Ovary (tissue), 9 donors: ENCODE data around the gene PITPNB. TPM values are rescaled to one million over a fixed set of nuclear protein-coding genes. Genes with fewer than 3 reads are reported as not detected.

Experiments used
- DNase-seq, 5 donors: peaks; one replicate each; pipeline ENCODE4 v3.0.0-alpha.2; 2019 to 2020
- H3K27ac ChIP-seq, 2 donors: fragments of 200-600 bp; one replicate each; pipeline versions ENCODE4 v1.5.1 to v1.8.0; 2019 to 2022
- H3K27me3 ChIP-seq: fragments of 200-600 bp; one replicate; pipeline ENCODE4 v1.8.0; 2022
- H3K36me3 ChIP-seq: fragments of 200-600 bp; sonication (generic); one replicate; pipeline ENCODE4 v1.5.1; 2019
- H3K4me1 ChIP-seq: one replicate; pipeline ENCODE4 v1.8.1; 2013; ENCODE audit warnings: mild to moderate bottlenecking, moderate library complexity; ENCODE audit not compliant: insufficient read depth
- H3K4me3 ChIP-seq: fragments of 200-600 bp; sonication (generic); one replicate; pipeline ENCODE4 v1.5.1; 2017
- H3K9me3 ChIP-seq, 2 donors: fragments of 200-600 bp in 1 of 2; sonication (generic) in 1 of 2; one replicate each; pipeline versions ENCODE4 v1.5.1 to v1.8.1; 2013 to 2019; ENCODE audit warnings: mild to moderate bottlenecking in 1 of 2, moderate library complexity in 1 of 2
- EP300 ChIP-seq: sonication (generic); formaldehyde crosslinking; IDR thresholded peaks from one replicate; pipeline ENCODE4 v1.6.1; 2017; ENCODE audit warnings: antibody characterized with exemption
- POLR2A ChIP-seq: fragments of 450-650 bp; IDR thresholded peaks from one replicate; pipeline ENCODE4 v1.6.1; 2017; ENCODE audit warnings: antibody characterized with exemption, mild to moderate bottlenecking, moderate library complexity
- WGBS, 3 donors: extraction: QIAGEN DNeasy Blood & Tissue Kit in 1 of 3; methylation state at CpG; one replicate each; pipeline versions ENCODE4 v1.1.5 to v1.1.7; 2013 to 2017; 5-methylcytosine and 5-hydroxymethylcytosine counted together
- intact Hi-C, 4 donors: fragments of 100-400 bp; cut with DNase I; formaldehyde crosslinking; loops; one replicate each; pipeline versions ENCODE4 v1.11.0 to v1.15.1; 2022 to 2023
- polyA plus RNA-seq, 2 donors: library from polyadenylated mRNA; stranded (reverse); fragments of 200-250 nt in 1 of 2; fragments of 350-450 nt in 1 of 2; fragmentation: Illumina TruSeq in 1 of 2; extraction: RNeasy Lipid Tissue Mini Kit (QIAGEN cat#74804) in 1 of 2; gene quantifications; one replicate each; pipeline ENCODE4 v1.2.3, GENCODE V29; 2013 to 2014
- total RNA-seq, 7 donors: library from RNA; depleted of rRNA in 2 of 7; stranded (reverse); fragments of >200 nt in 2 of 7; fragmentation: NEBNext Ultra II Directional in 3 of 7; extraction: Animal tissue kit (Norgen Biotek cat#: 25700) in 3 of 7; gene quantifications; one replicate each; pipeline versions ENCODE4 v1.1.0 to v1.2.4, GENCODE V29; 2016 to 2023
- TF ChIP-seq, protein P1 (sequence below), 3 donors: fragments of 450-650 bp in 2 of 3; fragments of 200-600 bp in 1 of 3; IDR thresholded peaks; one replicate each; pipeline versions ENCODE4 v1.5.1 to v1.8.0; 2016 to 2022; ENCODE audit warnings: antibody characterized with exemption in 3 of 3, mild to moderate bottlenecking in 1 of 3
- donor health status: DM: no; HTN: no; CAD: no; lungs with moderate emphysema.
- donor health status: DM: no; HTN: no; CAD: no.
- donor health status: Bipolar disorder and iron deficiency.
- donor health status: DM: yes; HTN: yes; CAD: no.
- donor health status: DM: no; HTN: no; CAD: no.
- donor health status: DM: yes; HTN: yes; CAD: no.

The PITPNB gene
- total and polyA plus RNA-seq, 9 donors: 26.6 to 77.2 (median 60.9) TPM

DNA sequence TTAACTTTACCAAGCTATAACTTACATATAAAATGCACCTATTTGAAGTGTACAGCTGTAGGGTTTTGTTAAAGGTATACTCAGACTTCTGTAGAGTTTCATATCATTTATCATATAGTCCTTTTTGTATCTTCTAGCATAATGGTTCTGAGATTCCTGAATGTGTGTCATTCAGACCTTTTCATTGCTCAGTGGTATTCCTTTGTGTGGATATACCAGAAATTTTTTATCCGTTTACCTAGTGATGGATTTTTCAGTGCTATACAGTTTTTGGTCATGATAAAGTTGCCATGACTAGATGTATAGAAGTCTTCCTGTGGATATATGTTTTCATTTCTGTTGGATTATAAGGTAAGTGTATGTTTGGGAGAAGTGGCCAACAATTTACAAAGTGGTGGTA lies 6.3 kb upstream of the PITPNB start:
- WGBS, 3 donors: 92 to 100% (median 95%) methylated on average over 1 of the region's 1 CpG

DNA sequence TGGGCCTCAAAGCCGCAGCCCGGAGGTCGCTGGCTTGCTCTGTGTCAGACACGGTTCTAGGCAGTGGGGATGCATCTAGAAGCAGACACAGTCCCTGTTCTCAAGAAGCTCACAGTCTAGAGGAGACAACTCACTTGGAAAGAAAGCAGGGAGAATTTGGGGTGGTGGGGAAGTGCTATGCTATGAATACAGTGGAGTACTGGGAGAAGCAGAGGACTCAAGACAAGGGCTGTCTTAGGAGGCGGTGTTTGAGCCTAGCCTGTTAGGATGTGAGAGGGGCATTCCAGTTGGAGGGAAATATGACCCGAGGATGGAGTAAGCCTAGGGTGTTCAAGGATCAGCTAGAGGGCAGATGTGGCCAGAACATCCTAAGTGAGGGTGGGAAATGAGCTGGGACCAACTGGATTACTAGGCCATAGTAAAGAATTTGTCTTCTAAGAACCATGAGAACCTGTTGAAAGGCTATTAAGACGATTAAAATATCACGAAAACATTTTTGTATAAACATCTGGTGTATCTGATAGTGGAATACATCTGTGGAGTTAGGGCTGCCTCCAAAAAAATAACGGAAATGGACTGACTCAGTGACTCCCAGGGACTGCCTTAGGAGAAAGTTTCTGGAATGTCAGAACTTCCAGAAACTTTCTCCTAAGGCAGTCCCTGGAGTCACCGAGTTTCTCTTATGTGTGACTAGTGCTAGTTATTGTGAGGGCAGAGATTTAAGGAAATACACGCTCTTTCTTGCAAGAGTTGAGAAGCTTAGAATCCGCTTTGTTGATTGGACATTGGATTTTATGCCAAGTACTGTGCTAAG lies 1.1 kb upstream of the PITPNB start:
- peak overlapping the region; percentile 87 to 93 for H3K27ac ChIP-seq
- H3K4me1 ChIP-seq: peaks cover 6% of the 10 kb centered on the region
- TF ChIP-seq, protein P1, sequence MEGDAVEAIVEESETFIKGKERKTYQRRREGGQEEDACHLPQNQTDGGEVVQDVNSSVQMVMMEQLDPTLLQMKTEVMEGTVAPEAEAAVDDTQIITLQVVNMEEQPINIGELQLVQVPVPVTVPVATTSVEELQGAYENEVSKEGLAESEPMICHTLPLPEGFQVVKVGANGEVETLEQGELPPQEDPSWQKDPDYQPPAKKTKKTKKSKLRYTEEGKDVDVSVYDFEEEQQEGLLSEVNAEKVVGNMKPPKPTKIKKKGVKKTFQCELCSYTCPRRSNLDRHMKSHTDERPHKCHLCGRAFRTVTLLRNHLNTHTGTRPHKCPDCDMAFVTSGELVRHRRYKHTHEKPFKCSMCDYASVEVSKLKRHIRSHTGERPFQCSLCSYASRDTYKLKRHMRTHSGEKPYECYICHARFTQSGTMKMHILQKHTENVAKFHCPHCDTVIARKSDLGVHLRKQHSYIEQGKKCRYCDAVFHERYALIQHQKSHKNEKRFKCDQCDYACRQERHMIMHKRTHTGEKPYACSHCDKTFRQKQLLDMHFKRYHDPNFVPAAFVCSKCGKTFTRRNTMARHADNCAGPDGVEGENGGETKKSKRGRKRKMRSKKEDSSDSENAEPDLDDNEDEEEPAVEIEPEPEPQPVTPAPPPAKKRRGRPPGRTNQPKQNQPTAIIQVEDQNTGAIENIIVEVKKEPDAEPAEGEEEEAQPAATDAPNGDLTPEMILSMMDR (IDR thresholded peaks at IDR 0.05): peak in 1 of 3 donors; percentile 9
- TF ChIP-seq EP300 (no peak), POLR2A (peak; percentile 27)
- intact Hi-C loops: no loop called here
- H3K9me3 ChIP-seq: no peaks in the 10 kb centered on the region
- no peaks in the 10 kb centered on the region for H3K27me3 ChIP-seq
- H3K4me3 ChIP-seq: peak overlapping the region; percentile 55
- peak in 3 of 5 donors; percentile 20 to 57 (median 25) for DNase-seq
- no peaks in the 10 kb centered on the region for H3K36me3 ChIP-seq
- 20 to 26% (median 25%) methylated on average over 12 of the region's 12 CpGs for WGBS, 3 donors

More for the DNA sequence above, 6.3 kb upstream of the PITPNB start:
- no peak for DNase-seq
- intact Hi-C loops: no loop called here
- H3K9me3 ChIP-seq: no peaks in the 10 kb centered on the region
- no peak overlapping the region for H3K27ac ChIP-seq
- H3K4me3 ChIP-seq: no peak overlapping the region
- H3K36me3 ChIP-seq: no peaks in the 10 kb centered on the region
- no peaks in the 10 kb centered on the region for H3K4me1 ChIP-seq
- no peaks in the 10 kb centered on the region for H3K27me3 ChIP-seq
- TF ChIP-seq, protein P1 (IDR thresholded peaks at IDR 0.05): no peak
- TF ChIP-seq EP300 (no peak), POLR2A (no peak)

DNA sequence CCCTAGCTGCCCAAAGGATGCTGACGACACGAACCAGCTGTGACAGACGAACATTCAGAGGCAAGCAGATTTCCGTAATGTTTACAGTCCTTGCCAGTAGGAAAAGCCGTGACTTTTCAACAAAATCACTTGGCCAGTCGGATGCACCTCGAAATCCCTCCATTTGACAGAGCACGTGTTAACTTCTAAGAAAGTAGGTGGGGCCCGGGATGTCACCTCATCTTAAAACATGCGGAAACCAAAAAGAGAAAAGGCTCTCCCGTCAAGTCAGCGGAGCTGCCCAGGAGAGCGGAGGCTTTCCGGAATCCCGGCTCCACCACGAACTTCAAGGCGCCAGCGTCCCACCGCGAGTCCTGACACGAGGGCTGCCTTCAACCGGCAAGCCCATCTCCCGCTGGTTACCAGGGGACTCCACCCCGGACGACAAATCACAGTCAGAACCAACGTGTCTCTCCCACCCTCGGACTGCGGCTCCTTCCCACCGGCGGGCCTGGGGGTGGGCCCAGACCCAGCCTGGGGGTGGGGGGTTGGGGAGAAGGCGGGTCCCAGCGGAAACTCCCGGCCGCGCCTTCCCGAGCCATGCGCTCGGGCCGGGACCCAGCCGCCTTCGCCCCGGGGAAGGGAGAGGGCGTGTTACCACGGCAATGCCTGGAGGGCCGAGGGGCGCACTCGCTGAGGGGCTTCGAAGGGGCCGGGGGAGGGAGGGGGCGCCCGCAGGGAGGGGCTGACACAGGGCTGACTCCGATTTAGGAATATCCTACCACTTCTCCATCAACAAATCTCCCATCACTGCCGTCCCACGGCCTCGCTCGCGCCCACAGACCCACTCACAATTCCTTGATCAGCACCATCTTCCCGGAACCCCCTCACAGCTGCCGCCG lies 475 bp downstream of the PITPNB start:
- no peak for TF ChIP-seq POLR2A
- TF ChIP-seq EP300: no peak
- TF ChIP-seq, protein P1 (IDR thresholded peaks at IDR 0.05): no peak
- no peaks in the 10 kb centered on the region for H3K9me3 ChIP-seq
- WGBS, 3 donors: 0 to 1% (median 0%) methylated on average over 57 to 60 of the region's 60 CpGs
- no peaks in the 10 kb centered on the region for H3K27me3 ChIP-seq
- peak overlapping the region; percentile 93 for H3K4me3 ChIP-seq
- H3K4me1 ChIP-seq: peaks cover 9% of the 10 kb centered on the region
- intact Hi-C loops: no loop called here
- H3K36me3 ChIP-seq: no peaks in the 10 kb centered on the region
- H3K27ac ChIP-seq: peak overlapping the region; percentile 87 to 90
- peak; percentile 42 to 75 (median 66) for DNase-seq

DNA sequence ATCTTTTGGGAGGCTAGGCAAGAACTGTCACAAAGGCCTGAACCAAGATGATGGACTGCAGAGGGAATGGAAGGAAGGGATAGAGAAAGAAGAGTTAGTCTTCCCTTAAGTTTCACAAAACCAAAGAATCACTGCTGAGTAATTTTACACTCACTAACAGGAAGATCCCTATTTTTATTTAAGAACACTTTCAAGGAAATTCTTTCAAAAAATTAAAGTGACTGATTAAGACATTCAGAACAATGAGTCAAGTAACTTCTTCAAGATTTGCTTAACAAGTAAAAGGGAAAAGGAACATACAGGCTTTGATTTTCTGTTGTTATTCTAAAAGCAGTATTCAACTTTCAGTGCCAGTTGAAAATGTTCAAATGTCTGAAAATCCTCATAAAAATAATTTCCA lies 3.1 kb downstream of the PITPNB start:
- H3K4me1 ChIP-seq: peaks cover 13% of the 10 kb centered on the region
- H3K27me3 ChIP-seq: no peaks in the 10 kb centered on the region
- DNase-seq: no peak
- no peak overlapping the region for H3K4me3 ChIP-seq
- TF ChIP-seq POLR2A (no peak), EP300 (no peak)
- TF ChIP-seq, protein P1 (IDR thresholded peaks at IDR 0.05): no peak
- intact Hi-C loops: no loop called here
- H3K27ac ChIP-seq: no peak overlapping the region
- H3K36me3 ChIP-seq: no peaks in the 10 kb centered on the region
- H3K9me3 ChIP-seq: no peaks in the 10 kb centered on the region
